PC-3 (cell line): ENCODE measurements around the gene MORN5. TPM values are rescaled to one million over a fixed set of nuclear protein-coding genes. Genes with fewer than 3 reads are reported as not detected.

Experiments
- ATAC-seq: fragments of 200-7000 bp; cut with Tn5 transposase; 2 replicates; pipeline ENCODE4 v1.9.1; 2020; ENCODE audit warnings: mild to moderate bottlenecking, moderate library complexity
- BruUV-seq: library from RNA; stranded (reverse); fragments of 400-500 nt; replicated peaks from 2 replicates; lab custom pipeline; 2021; lab: Mats Ljungman, UMichigan
- CTCF ChIA-PET: fragments of 300-600 bp; sonication (Branson Sonifier 250); formaldehyde crosslinking; loops from one replicate; lab custom pipeline; 2022; ENCODE audit warnings: antibody characterized with exemption; lab: Charles Lee
- POLR2A ChIA-PET: fragments of 300-600 bp; sonication (Branson Sonifier 250); formaldehyde crosslinking; loops from one replicate; lab custom pipeline; 2022; ENCODE audit warnings: antibody characterized with exemption; ENCODE audit not compliant: unreplicated experiment; lab: Charles Lee
- DNase-seq: peaks from one replicate; pipeline ENCODE4 v3.0.0-alpha.2; 2015
- H2AFZ ChIP-seq: fragments of 300-600 bp; sonication (generic); 2 replicates; pipeline ENCODE4 v1.6.0; 2016; ENCODE audit warnings: antibody characterized with exemption, low read length
- H3F3A ChIP-seq: fragments of 300-600 bp; sonication (generic); one replicate; pipeline ENCODE4 v1.6.0; 2017; ENCODE audit warnings: antibody characterized with exemption, low read length, control low read depth, mild to moderate bottlenecking; ENCODE audit not compliant: unreplicated experiment
- H3K27ac ChIP-seq: fragments of 300-600 bp; sonication (generic); 2 replicates; pipeline ENCODE4 v1.5.1; 2016; ENCODE audit warnings: mild to moderate bottlenecking, low read length
- H3K27me3 ChIP-seq: fragments of 300-600 bp; sonication (generic); 2 replicates; pipeline ENCODE4 v1.6.1; 2016; ENCODE audit warnings: low read length, mixed read lengths
- H3K36me3 ChIP-seq: fragments of 300-600 bp; sonication (generic); 2 replicates; pipeline ENCODE4 v1.6.1; 2016; ENCODE audit warnings: low read depth, mixed run types, low read length, mixed read lengths
- H3K4me1 ChIP-seq: fragments of 300-600 bp; sonication (generic); 2 replicates; pipeline ENCODE4 v1.5.1; 2016; ENCODE audit warnings: low read length; ENCODE audit not compliant: insufficient read depth
- H3K4me2 ChIP-seq: fragments of 300-600 bp; sonication (generic); 2 replicates; pipeline ENCODE4 v1.6.0; 2016; ENCODE audit warnings: low read length
- H3K4me3 ChIP-seq: fragments of 300-600 bp; sonication (generic); 2 replicates; pipeline ENCODE4 v1.5.1; 2016; ENCODE audit warnings: mild to moderate bottlenecking, low read length, mixed read lengths
- H3K79me2 ChIP-seq: fragments of 300-600 bp; sonication (generic); 2 replicates; pipeline ENCODE4 v1.6.1; 2017; ENCODE audit warnings: low read length, mixed read lengths
- H3K9ac ChIP-seq: fragments of 300-600 bp; sonication (generic); 2 replicates; pipeline ENCODE4 v1.6.0; 2016; ENCODE audit warnings: mild to moderate bottlenecking, low read length
- H3K9me2 ChIP-seq: fragments of 300-600 bp; sonication (generic); replicated peaks from 2 replicates; pipeline ENCODE4 v1.6.1; 2016; ENCODE audit warnings: mixed run types, low read length, mixed read lengths
- H3K9me3 ChIP-seq: fragments of 300-600 bp; sonication (generic); 2 replicates; pipeline ENCODE4 v1.6.1; 2016; ENCODE audit warnings: low read length, mixed read lengths
- H4K20me1 ChIP-seq: fragments of 300-600 bp; sonication (generic); 2 replicates; pipeline ENCODE4 v1.6.1; 2016; ENCODE audit warnings: low read length, mixed read lengths
- CTCF ChIP-seq: fragments of 300-600 bp; sonication (generic); conservative IDR thresholded peaks from 2 replicates; pipeline ENCODE4 v1.5.1; 2017; ENCODE audit warnings: antibody characterized with exemption, low read depth, mild to moderate bottlenecking, low read length
- EZH2 ChIP-seq: fragments of 300-600 bp; sonication (generic); IDR thresholded peaks from one replicate; pipeline ENCODE4 v1.6.1; 2017; ENCODE audit warnings: antibody characterized with exemption, mild to moderate bottlenecking, low read length; ENCODE audit not compliant: unreplicated experiment
- EZH2phosphoT487 ChIP-seq: fragments of 300-600 bp; sonication (generic); IDR thresholded peaks from 2 replicates; pipeline ENCODE4 v1.6.1; 2018; ENCODE audit warnings: mild to moderate bottlenecking, antibody characterized with exemption, low read length, borderline replicate concordance
- intact Hi-C: fragments of 100-400 bp; cut with micrococcal nuclease; formaldehyde crosslinking; loops from 2 replicates; pipeline ENCODE4 v1.9.0; 2023
- total RNA-seq: library from RNA; depleted of rRNA; stranded (reverse); fragments of >200 nt; gene quantifications from 2 replicates; pipeline ENCODE4 v1.2.3, GENCODE V29; 2014

Gene MORN5
- total RNA-seq, 1 experiment from 2014 or later: not detected

DNA sequence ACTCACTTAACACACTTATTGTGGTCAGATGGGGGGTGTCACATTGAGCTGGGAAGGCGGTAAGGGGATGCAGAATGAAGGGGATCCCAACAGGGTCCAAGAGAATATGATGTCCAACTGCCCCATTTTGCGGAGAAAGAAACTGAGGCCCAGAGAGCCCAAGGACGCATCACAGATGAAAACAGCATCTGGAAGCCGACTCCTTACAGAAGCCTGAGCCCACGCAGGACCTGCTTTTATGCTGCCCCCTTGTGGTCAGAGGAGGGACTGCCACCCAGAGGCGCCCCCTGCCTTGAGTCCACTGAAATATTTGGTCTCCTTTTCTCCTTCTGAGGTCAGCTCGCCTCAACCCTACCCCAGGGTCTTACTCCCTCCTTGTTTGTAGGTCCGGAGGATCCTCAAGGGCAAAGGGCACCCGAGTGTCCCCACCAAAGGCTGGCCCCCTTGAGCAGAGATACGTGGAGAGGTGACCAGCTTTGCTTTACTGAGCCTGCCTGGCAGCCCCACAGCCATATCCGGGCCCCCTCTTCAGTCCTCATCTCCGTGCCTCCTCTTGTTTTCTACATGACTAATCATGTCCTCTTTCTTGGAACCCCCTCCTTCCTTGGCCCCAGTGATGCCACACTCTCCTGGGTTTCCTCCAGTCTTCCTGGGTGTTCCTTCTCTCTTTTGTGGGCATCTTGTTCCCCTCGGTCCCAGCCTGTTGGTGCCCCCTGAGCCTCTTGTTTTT is 36.6 kb upstream of the MORN5 start:
- Histone ChIP-seq H3K79me2 (no peaks in the 10 kb centered on the region), H3K9me3 (no peaks in the 10 kb centered on the region), H2AFZ (peak overlapping the region; percentile 38; the same call in 1 of the 2 replicates), H4K20me1 (no peaks in the 10 kb centered on the region), H3K27me3 (no peaks in the 10 kb centered on the region), H3K4me2 (no peak overlapping the region), H3K4me1 (peaks cover 14% of the 10 kb centered on the region), H3K9ac (no peak overlapping the region), H3F3A (no peaks in the 10 kb centered on the region), H3K4me3 (no peak overlapping the region), H3K27ac (no peak overlapping the region), H3K36me3 (no peaks in the 10 kb centered on the region), H3K9me2 (no peaks in the 10 kb centered on the region)
- ATAC-seq (no peak; the same call in 1 of the 2 replicates), DNase-seq (peak; percentile 72)
- ChIA-PET CTCF (interaction anchor here (2.9 kb wide), 1 partner anchor 24 kb away, joined by 17 read pairs; no protein-coding TSS in a partner anchor), POLR2A (no interaction called here)
- intact Hi-C loops: loop anchor here (1.0 to 10.0 kb wide), 2 partner anchors 24 to 142 kb away; partner anchors contain the start of genes MRRF and RBM18
- no TSS peak for BruUV-seq
- TF ChIP-seq EZH2phosphoT487 (no peak), EZH2 (no peak), CTCF (peak; percentile 97)

DNA sequence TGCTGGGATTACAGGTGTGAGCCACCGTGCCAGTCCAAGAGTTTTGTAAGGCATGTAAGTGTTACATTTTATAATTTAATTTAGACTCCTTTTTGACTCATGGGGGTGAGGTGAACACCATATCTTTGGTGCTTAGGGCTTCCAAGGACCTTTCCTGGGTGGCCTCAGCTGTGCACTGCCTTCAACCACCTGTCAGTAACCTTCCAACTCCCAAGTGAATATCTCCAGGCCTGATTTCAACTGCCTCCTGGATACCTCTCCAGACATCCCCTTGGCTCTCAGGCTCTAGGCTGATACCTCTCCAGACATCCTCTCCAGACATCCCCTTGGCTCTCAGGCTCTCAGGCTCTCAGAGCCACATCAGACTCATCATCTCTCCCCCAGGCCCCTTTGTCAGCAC is 35.7 kb upstream of the MORN5 start:
- H3K9ac ChIP-seq: no peak overlapping the region
- no peaks in the 10 kb centered on the region for H3K79me2 ChIP-seq
- H3K9me3 ChIP-seq: no peaks in the 10 kb centered on the region
- no peak for TF ChIP-seq EZH2
- TF ChIP-seq CTCF: no peak
- no peak for TF ChIP-seq EZH2phosphoT487
- H3K4me2 ChIP-seq: no peak overlapping the region
- no TSS peak for BruUV-seq
- intact Hi-C loops: loop anchor here (10.0 kb wide), 1 partner anchor 141 kb away; the partner anchor contains the start of genes MRRF and RBM18
- H2AFZ ChIP-seq: no peak overlapping the region
- ChIA-PET CTCF (interaction anchor here (2.6 kb wide), 1 partner anchor 227 kb away, joined by 34 read pairs; no protein-coding TSS in a partner anchor), POLR2A (no interaction called here)
- no peaks in the 10 kb centered on the region for H3K27me3 ChIP-seq
- no peaks in the 10 kb centered on the region for H3K36me3 ChIP-seq
- no peaks in the 10 kb centered on the region for H4K20me1 ChIP-seq
- no peak overlapping the region for H3K4me3 ChIP-seq
- H3K9me2 ChIP-seq: no peaks in the 10 kb centered on the region
- ATAC-seq (no peak), DNase-seq (no peak)
- H3K4me1 ChIP-seq: peaks cover 14% of the 10 kb centered on the region
- no peak overlapping the region for H3K27ac ChIP-seq
- H3F3A ChIP-seq: no peaks in the 10 kb centered on the region
